HG02885 (cell line): ENCODE measurements around the gene POGLUT2.

Source experiments
- ATAC-seq: cut with Tn5 transposase; IDR thresholded peaks from one replicate; pipeline ENCODE4 v1.9.1; 2021; ENCODE audit warnings: mild to moderate bottlenecking; ENCODE audit not compliant: unreplicated experiment, poor library complexity

POGLUT2 gene

GRCh38 chr13:102798581-102799425 lies at the start of gene POGLUT2, which contains the start of gene BIVM:
TSS of gene POGLUT2 (minus strand) at chr13:102798976. CDS start at chr13:102798670, 306 bp downstream.
TSS of gene BIVM (plus strand) at chr13:102799119. CDS start at chr13:102807268, 8,149 bp downstream.
- ATAC-seq: peak; percentile 81

GRCh38 chr13:102847272-102848234 lies 48.8 kb upstream of the POGLUT2 start:
- ATAC-seq: no peak

DNA sequence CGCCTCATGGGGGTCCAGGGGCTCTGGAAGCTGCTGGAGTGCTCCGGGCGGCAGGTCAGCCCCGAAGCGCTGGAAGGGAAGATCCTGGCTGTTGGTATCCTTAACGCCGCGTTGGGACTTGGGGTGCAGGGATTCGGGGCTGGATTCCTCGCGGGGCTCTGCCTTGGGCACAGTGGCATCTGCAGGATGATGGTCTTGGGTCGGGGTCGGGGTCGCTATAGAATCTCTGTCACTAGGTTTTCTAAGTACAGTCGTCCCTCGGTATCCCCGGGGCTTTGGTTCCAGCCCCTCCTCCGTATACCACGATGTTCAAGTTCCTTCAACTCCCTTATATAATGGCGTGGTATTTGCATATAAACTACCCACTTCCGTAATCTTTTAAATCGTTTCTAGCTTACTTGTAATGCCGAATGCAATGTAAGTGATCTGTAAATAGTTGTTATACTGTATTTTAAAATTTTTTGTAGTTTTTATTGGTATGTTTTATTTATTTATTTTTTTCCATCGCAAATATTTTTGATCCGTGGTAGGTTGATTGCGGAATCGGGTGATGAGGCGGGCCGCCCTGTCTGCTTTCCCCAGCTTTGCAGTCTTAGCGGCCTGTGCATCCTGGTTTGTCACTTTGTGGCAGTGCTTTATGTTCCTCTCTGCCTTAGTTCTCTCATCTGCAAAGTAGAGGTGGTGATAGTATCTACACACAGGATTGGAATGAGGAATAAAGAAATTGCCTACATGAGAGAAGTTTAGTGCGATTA lies 47.7 kb upstream of the POGLUT2 start:
- ATAC-seq: peak; percentile 34

GRCh38 chr13:102845630-102846260 lies 47.0 kb upstream of the POGLUT2 start, which contains the start of gene ERCC5:
TSS of gene ERCC5 (plus strand) at chr13:102846032. CDS start at chr13:102846267, 235 bp downstream.
- ATAC-seq: peak; percentile 84

DNA sequence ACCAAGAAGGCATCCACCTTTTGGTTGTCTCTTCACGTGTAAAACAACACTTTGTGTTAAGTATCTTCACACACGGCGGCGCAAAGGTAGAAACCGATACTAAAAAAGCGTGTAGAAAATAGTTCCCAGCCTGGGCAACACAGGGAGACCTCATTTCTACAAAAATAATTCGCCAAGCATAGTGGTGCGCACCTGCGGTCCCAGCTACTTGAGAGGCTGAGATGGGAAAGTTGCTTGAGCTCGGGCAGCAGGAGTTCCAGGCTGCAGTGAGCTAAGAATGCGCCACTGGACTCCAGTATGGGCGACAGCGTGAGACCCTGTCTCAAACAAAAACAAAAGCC lies 46.5 kb upstream of the POGLUT2 start:
- ATAC-seq: peak; percentile 20

GRCh38 chr13:102839462-102839861 lies 40.7 kb upstream of the POGLUT2 start:
- no peak for ATAC-seq

GRCh38 chr13:102838982-102839381 lies 40.2 kb upstream of the POGLUT2 start:
- no peak for ATAC-seq

- no peak for ATAC-seq
Measured at GRCh38 chr13:102838273-102838672, 39.5 kb upstream of the POGLUT2 start.

- no peak for ATAC-seq
Measured at GRCh38 chr13:102836471-102836870, 37.7 kb upstream of the POGLUT2 start.

DNA sequence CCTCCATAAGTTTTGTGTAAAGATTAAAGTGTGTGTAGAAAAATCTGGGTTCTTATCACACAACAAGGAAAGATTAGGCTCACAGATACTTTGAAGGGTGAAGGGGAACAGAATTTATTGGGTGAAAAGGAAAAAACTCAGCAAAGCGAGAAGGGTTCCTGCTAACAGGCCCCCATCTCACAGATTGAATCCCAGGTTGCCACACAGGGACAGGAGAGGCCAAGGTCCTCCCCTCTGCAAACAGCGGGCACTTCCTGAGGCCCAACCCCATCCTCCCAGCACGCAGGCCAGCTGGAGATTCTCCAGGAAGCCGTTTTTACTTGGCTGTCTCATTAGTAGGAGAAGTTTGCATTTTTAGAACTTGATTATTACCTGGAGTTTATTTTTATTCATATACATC lies 31.9 kb upstream of the POGLUT2 start:
- no peak for ATAC-seq

DNA sequence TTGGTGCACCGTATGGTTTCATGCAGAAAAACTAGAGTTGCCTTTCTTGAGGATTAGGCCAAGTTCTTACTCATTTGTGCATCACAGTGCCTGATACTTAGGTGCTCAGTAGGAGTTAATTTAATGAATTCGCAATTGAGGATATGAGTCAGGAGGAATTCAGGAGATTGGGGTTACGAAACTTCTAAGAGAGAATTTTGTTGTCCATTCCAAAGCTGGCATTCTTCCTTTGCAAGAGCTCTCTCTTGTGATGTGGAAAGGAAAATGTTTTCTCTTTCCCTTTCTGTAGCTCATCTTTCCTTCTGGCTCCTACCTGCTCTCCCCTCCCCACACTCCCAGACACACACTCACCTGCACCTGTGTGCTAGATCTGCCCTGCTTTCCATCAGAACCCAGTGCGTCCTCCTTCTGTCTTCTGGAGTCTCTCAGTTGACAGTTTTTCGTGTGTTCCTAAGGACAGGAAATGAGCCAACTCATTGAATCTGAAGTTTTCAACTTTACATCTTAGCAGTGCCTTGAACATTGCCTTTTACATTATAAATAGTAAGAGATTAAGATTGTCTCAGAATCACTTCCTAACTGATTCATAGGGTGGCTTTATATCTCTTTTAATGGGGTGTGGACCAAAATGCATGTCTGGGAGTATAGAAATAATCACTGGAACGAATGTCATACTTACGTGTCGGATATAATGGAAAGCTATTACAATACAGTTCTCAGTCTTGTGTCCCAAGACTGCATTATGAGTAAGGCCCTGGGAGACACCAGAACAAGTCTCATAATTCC lies 27.3 kb upstream of the POGLUT2 start:
- no peak for ATAC-seq

GRCh38 chr13:102825400-102825799 lies 26.6 kb upstream of the POGLUT2 start:
- ATAC-seq: no peak

DNA sequence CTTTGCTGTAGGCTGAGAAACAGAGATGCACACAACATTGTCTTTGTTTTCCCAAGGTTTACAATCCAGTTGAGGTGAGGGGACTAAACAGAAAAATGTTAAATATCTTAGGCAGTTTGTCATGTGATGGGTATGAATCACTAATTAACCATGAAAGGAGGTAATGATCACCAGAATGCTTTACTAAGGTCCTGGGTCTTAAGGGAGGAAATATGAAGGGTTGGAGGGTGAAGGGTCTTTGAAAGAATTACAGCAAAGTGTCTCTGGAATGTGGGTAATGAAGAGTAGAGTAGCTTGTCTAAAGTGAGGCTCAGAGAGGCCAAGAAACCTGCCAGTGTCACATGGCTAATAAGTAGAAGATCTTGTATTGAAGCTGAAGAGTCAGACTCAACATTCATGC lies 19.1 kb upstream of the POGLUT2 start:
- ATAC-seq: no peak

DNA sequence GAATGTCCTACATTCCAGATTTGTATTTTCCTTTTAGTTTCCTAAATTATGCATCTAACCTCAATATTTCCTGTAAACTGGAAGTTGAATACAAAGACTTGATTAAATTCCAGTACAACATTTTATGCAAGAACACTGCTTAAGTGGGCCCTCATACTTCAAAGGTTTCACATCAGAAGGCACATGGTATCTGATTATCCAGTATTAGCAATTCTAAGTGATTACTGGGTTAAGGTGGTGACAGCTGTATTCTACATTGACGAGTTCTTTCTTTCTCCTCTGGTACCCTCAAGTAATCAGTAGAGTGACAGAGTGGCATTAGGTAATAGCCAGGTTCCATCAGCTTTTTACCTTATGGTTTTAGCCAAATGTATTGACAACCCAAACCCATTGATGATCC lies 18.5 kb upstream of the POGLUT2 start:
- no peak for ATAC-seq

DNA sequence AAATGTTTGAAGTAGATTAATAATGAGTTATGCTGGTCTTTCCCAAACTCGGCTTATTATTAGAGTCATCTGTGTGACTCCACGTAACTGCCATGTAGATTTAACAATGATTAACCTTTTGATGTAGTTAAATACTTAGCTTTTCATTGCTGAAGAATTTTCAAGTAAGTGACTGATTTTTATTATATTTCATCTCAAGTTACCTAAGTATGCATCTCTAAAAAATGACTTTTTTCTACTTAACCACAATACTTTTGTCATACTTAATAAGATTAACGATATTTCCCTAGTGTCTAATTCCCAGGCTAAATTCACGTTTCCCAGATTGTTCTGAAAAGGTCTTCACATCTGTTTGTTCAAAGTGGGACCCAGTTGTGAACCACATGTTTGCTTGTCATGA lies 17.9 kb upstream of the POGLUT2 start:
- no peak for ATAC-seq

- no peak for ATAC-seq
Measured at GRCh38 chr13:102815788-102816187, 17.0 kb upstream of the POGLUT2 start.

GRCh38 chr13:102814793-102815192 lies 16.0 kb upstream of the POGLUT2 start:
- ATAC-seq: no peak

- no peak for ATAC-seq
Measured at GRCh38 chr13:102814025-102814607, 15.3 kb upstream of the POGLUT2 start.
